Brain microvascular endothelial cell (primary cell): ENCODE results near the gene DLG1.

Experiments
- DNase-seq: peaks from one replicate; pipeline ENCODE4 v3.0.0-alpha.2; 2020
- H3K27ac ChIP-seq: fragments of 250-450 bp; sonication (Bioruptor Pico); 2 replicates; pipeline ENCODE4 v1.5.1; 2020; ENCODE audit warnings: mild to moderate bottlenecking, moderate library complexity
- H3K27me3 ChIP-seq: fragments of 250-450 bp; sonication (Bioruptor Pico); replicated peaks from 2 replicates; pipeline ENCODE4 v1.5.1; 2020; ENCODE audit warnings: mild to moderate bottlenecking
- H3K36me3 ChIP-seq: fragments of 250-450 bp; sonication (Bioruptor Pico); replicated peaks from 2 replicates; pipeline ENCODE4 v1.5.1; 2020; ENCODE audit warnings: mild to moderate bottlenecking
- H3K4me3 ChIP-seq: 2 replicates; pipeline ENCODE4 v1.5.1; 2011; ENCODE audit warnings: low read depth, mild to moderate bottlenecking, control low read depth, low read length, moderate library complexity
- in situ Hi-C: cut with HindIII; loops from 2 replicates; pipeline ENCODE4 v1.10.0; 2017; ENCODE audit warnings: low sequenced_read_pairs, low pct_ligation_motif_present
- TF ChIP-seq, protein P1 (sequence below): IDR thresholded peaks from 2 replicates; pipeline ENCODE4 v1.5.1; 2011; ENCODE audit warnings: low read depth, mild to moderate bottlenecking, moderate library complexity, low read length, control low read depth, inconsistent platforms; ENCODE audit errors: missing control alignments

The DLG1 gene

DNA sequence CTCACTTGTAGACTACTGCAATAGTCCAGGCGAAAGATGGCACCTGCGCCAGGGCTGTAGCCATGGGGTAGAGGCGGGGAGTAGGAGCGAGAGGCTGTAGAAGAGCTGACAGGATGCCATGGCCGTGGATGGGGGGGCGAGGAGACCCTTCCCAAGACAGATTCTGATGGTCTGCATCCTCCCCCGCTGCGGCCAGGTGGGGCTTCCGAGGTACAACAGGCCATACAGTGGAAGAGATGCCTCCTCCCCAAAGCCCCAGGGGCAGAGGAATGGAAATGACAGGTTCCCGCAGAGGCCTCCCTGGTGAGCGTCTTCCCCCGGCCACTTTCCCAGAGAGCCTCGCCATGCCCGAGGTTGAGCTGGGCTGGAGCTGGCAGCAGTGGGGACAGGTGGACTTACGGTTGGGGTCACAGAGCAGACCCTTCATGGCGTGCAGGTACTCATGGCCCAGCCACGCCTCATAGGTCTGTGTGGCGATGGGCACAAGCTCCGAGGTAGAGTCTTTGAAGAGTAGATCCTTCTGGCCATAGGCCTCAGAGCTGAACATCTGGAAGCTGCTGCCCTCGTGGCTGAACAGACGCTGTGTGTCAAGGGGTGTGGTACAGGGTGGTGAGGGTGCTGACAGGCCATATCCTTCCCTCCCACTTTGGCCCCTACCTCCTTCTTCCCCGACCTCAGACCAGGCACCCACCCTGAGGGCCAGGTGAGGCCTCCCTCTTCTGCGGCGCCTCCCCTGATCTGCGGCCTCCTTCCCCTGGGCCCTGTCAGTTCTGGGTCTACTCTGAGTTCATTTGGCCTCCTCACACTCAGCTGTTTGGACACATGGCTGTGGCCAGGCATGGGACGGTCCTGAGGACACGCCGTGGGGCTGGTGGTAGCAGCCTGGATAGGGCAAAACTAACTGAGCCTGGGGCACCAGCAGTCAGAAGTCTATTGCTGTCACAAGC lies 282.3 kb downstream of the DLG1 start:
- DNase-seq = no peak
- H3K27ac ChIP-seq = no peak overlapping the region
- TF ChIP-seq, protein P1, sequence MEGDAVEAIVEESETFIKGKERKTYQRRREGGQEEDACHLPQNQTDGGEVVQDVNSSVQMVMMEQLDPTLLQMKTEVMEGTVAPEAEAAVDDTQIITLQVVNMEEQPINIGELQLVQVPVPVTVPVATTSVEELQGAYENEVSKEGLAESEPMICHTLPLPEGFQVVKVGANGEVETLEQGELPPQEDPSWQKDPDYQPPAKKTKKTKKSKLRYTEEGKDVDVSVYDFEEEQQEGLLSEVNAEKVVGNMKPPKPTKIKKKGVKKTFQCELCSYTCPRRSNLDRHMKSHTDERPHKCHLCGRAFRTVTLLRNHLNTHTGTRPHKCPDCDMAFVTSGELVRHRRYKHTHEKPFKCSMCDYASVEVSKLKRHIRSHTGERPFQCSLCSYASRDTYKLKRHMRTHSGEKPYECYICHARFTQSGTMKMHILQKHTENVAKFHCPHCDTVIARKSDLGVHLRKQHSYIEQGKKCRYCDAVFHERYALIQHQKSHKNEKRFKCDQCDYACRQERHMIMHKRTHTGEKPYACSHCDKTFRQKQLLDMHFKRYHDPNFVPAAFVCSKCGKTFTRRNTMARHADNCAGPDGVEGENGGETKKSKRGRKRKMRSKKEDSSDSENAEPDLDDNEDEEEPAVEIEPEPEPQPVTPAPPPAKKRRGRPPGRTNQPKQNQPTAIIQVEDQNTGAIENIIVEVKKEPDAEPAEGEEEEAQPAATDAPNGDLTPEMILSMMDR = no peak
- no peaks in the 10 kb centered on the region for H3K27me3 ChIP-seq
- no peaks in the 10 kb centered on the region for H3K36me3 ChIP-seq
- in situ Hi-C loops = no loop called here
- no peak overlapping the region for H3K4me3 ChIP-seq

- Histone ChIP-seq H3K27me3 (no peaks in the 10 kb centered on the region), H3K36me3 (no peaks in the 10 kb centered on the region), H3K4me3 (no peak overlapping the region), H3K27ac (no peak overlapping the region)
- in situ Hi-C loops = no loop called here
- TF ChIP-seq, protein P1 = no peak
- no peak for DNase-seq
Observed at GRCh38 chr3:197014942-197015575, 283.4 kb downstream of the DLG1 start.

DNA sequence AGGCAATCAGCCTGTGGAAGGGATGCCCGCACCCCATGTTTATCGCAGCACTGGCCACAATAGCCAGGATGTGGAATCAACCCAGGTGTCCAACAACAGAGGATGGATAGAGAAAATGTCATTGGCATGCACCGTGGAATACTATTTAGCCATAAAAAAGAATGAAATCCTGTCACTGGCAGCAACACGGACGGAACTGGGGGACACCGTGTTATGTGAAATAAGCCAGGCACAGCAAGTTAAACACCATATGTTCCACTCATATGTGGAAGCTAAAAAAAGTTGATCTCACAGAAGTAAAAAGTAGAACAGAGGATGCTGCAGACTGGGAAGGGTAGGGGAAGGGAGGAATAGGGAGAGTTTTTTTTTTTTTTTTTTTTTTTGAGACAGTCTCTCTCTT lies 284.4 kb downstream of the DLG1 start:
- Histone ChIP-seq H3K27ac (no peak overlapping the region), H3K4me3 (no peak overlapping the region), H3K36me3 (no peaks in the 10 kb centered on the region), H3K27me3 (no peaks in the 10 kb centered on the region)
- in situ Hi-C loops = no loop called here
- TF ChIP-seq, protein P1 = no peak
- no peak for DNase-seq

DNA sequence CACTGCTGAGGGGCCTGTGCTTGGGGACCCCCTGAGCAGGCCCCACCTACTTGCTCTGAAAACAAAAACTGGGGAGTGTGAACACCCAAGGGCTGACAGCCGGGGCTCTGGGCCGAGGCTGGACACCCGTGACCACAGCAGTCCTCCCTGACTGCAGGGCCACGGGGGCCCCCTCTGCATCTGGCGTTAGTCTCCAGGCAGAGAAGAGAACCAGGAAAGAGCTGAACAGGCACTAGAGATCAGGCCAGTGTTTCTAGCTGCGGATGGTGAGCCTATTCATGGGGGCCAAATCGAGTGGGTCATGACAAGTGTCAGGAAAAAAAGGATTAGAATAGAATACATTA lies 285.9 kb downstream of the DLG1 start:
- no peak for DNase-seq
- Histone ChIP-seq H3K36me3 (no peaks in the 10 kb centered on the region), H3K27ac (no peak overlapping the region), H3K4me3 (no peak overlapping the region), H3K27me3 (no peaks in the 10 kb centered on the region)
- in situ Hi-C loops = no loop called here
- TF ChIP-seq, protein P1 = no peak

DNA sequence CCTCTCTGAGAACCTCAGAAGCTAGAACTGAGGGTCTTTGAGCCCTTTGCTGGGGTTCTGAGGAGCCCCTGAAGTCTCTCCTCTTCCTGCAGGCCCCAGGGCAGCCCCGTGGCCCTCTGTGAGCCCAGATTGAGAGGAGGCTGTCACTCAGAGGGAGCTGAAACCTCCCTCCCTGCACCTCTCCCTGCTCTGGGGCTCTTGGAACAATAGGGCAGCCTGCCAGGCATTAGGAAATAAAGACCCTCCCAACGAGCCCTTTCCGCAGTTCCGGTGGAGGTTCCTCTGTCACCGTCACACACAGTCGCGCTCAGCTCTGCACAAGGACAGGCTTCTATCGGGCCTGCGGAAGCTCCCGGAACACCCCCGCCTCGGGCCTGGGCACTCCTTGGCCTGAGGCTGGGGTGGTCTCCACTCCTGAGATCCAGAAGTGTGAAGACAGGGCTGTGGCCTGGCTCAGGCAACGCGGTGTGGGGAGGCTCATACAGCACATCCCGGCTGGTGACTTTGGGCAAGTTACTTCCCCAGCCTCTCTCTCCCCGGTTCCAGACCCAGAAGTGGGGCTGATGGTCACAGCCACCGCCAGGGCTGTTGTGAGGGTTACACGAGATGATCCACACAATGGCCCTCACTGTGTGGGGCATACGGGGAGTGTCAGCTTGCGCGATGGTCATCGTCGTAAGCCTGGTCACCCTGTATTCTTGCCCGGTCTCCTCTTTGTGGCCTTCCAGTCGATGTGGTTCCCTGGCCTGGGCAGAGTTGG lies 286.5 kb downstream of the DLG1 start:
- H3K27me3 ChIP-seq = no peaks in the 10 kb centered on the region
- no peak overlapping the region for H3K27ac ChIP-seq
- TF ChIP-seq, protein P1 = no peak
- H3K36me3 ChIP-seq = no peaks in the 10 kb centered on the region
- in situ Hi-C loops = no loop called here
- DNase-seq = no peak
- no peak overlapping the region for H3K4me3 ChIP-seq
